ENCODE results near the gene VWA3B. TPM values are rescaled to one million over a fixed set of nuclear protein-coding genes. Genes with fewer than 3 reads are reported as not detected.
A peak's percentile ranks its signal among the peaks of the same experiment; 100 is the strongest.
"Not testable (repeated sequence)": the region's sequence is repeated elsewhere in the genome, so short reads cannot be mapped to it uniquely, and the experiment has no call there.

The VWA3B gene
- total RNA-seq, 1 donor, result not detected

DNA sequence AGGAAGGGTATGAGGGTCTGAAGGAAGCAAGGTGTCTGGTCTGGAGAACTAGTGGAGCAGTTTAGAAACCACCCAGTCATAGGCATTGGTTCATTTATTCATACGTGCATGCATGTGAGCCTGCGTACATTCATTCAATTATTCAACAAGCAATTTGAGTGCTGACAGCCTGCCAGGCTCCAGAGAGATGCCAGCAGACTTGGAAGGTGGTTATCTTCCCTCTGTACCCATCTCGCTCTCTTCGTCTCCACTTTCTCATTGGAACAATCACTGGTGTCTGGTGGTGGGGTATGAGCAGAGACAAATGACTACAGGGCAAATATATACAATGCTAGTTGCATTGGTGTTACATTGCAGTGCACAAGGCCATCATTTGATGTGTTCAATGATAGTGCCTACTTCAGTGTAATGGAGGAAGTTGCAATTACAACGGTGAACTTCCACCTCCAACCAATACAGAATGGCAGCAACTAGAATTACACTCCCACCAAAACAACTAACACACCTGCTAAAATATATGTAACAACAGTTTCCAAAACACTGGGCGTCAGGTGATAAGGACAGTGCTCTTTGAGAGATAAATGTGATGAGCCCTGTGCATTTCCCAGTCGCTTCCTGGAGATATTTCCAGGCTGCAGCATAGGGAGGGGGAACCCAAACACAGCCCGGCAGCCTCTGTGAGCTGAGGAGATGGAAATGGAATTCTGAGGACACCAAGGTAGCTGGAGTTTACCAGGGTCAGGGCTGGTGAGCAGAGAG lies 226.7 kb downstream of the VWA3B start:
- no peak for DNase-seq (ENCODE audit: low read depth)
- no peak overlapping the region for H3K4me3 ChIP-seq (ENCODE audit: low read depth, low read length)
- TF ChIP-seq, protein P1, sequence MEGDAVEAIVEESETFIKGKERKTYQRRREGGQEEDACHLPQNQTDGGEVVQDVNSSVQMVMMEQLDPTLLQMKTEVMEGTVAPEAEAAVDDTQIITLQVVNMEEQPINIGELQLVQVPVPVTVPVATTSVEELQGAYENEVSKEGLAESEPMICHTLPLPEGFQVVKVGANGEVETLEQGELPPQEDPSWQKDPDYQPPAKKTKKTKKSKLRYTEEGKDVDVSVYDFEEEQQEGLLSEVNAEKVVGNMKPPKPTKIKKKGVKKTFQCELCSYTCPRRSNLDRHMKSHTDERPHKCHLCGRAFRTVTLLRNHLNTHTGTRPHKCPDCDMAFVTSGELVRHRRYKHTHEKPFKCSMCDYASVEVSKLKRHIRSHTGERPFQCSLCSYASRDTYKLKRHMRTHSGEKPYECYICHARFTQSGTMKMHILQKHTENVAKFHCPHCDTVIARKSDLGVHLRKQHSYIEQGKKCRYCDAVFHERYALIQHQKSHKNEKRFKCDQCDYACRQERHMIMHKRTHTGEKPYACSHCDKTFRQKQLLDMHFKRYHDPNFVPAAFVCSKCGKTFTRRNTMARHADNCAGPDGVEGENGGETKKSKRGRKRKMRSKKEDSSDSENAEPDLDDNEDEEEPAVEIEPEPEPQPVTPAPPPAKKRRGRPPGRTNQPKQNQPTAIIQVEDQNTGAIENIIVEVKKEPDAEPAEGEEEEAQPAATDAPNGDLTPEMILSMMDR (IDR thresholded peaks at IDR 0.05; ENCODE audit: insufficient read depth, low read length), result no peak

DNA sequence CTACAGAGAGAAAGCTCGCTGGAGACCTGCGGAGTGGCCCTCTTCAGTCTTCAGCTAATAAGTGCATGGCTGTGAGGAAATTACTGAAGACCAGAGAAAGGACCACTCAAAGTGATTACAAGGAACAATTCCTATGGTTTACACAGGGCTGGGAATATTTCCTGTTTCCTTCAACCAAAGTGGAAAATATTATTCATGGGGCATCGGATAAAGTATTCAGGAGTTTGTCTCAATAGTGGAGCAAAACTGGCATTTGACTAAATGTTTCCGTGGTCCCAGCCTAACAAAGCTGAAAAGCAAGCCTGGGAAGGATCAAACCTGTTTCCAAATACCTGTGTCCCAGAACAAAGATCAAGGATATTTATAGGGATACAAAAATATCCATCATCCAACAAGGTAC lies 227.3 kb downstream of the VWA3B start:
- TF ChIP-seq, protein P1 (IDR thresholded peaks at IDR 0.05; ENCODE audit: insufficient read depth, low read length), result no peak
- H3K4me3 ChIP-seq (ENCODE audit: low read depth, low read length), result no peak overlapping the region

DNA sequence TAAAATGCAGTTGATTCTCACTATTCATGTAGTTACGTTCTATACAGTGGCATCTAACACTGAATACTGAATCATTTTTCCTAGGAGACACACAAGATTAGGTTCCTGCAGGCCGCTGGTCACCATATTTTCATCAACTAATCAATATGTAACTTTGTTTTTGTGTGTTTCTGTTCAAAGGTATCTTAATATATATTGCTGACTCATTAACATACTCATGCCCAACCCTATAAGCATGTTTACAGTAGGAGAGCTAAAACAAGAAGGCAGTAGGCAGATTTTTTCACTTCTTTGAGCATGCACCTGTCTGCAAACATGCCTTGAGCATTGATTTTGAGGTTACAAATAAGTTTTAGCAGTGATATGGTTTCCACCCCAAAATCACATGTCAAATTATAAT lies 229.0 kb downstream of the VWA3B start:
- TF ChIP-seq, protein P1 (IDR thresholded peaks at IDR 0.05; ENCODE audit: insufficient read depth, low read length), result no peak
- H3K4me3 ChIP-seq (ENCODE audit: low read depth, low read length), result no peak overlapping the region
- no peak for DNase-seq (ENCODE audit: low read depth)

More for the DNA sequence above, 227.3 kb downstream of the VWA3B start:
- no peak for DNase-seq (ENCODE audit: low read depth)

DNA sequence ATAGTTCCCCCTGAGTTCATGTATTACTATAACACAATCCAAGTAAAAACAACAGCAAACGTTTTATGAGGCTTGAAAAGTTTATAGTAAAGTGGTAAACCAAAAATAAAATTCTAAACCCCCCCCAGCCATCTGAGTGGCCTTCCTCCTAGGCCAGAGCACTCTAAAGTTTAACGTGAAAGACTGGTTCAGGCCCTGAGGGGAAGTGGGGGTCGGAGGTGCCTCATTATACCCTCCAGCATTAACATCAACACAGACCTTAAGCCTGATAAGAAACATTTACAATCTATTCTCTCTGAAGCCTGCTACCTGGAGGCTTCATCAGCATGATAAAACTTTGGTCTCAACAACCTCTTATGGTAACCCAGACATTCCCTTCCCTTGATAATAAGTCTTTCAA lies 230.2 kb downstream of the VWA3B start:
- TF ChIP-seq, protein P1 (IDR thresholded peaks at IDR 0.05; ENCODE audit: insufficient read depth, low read length), result no peak
- DNase-seq (ENCODE audit: low read depth), result no peak
- no peak overlapping the region for H3K4me3 ChIP-seq (ENCODE audit: low read depth, low read length)

DNA sequence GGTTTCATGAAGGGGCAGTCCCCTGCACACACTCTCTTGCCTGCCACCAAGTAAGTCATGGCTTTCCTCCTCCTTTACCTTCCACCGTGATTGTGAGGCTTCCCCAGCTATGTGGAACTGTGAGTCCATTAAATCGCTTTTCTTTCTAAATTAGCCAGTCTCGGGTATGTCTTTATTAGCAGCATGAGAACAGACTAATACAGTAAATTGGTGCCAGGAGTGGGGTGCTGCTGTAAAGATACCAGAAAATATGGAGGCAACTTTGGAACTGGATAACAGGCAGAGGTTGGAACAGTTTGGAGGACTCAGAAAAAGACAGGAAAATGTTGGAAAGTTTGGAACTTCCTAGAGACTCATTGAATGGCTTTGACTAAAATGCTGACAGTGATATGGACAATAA lies 233.2 kb downstream of the VWA3B start:
- not testable (repeated sequence) for H3K4me3 ChIP-seq (ENCODE audit: low read depth, low read length); DNase-seq (ENCODE audit: low read depth)

DNA sequence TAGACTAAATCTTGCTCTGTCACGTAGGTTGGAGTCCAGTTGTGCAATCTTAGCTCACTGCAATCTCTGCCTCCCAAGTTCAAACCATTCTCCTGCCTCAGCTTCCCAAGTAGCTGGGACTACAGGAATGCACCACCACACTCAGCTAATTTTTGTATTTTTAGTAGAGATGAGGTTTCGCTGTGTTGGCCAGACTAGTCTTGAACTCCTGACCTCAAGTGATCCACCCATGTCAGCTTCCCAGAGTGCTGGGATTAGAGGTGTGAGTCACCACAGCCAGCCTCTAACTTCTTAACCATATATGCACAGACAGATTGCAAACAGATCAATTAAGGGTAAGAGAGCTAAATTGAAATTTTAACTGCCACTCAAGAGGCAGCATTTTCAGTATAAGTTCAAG lies 237.2 kb downstream of the VWA3B start:
- H3K4me3 ChIP-seq (ENCODE audit: low read depth, low read length), result no peak overlapping the region
- TF ChIP-seq, protein P1 (IDR thresholded peaks at IDR 0.05; ENCODE audit: insufficient read depth, low read length), result no peak
- DNase-seq (ENCODE audit: low read depth), result peak; percentile 17

DNA sequence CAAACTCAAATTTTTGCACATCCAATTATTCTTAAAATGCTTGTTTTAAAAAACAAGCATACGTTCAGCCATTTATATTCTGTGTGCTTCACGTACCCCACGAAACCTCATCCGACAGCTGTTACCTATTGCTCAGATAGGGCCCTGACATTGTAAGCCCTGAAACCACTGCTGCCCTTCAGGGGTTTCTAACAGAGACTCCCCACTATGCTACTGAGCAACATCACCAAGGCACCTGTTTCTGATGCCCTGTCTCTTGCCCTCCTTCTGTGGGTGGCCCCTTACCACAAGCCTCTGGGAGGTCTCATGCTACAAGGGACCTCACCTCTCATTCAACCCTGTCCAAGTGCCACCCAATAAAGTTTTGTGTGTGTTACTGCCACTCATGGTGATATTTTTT lies 240.8 kb downstream of the VWA3B start:
- TF ChIP-seq, protein P1 (IDR thresholded peaks at IDR 0.05; ENCODE audit: insufficient read depth, low read length), result no peak
- H3K4me3 ChIP-seq (ENCODE audit: low read depth, low read length), result no peak overlapping the region
- no peak for DNase-seq (ENCODE audit: low read depth)
